HG03135 (cell line): Measurements from ENCODE around the gene PDGFRA.
A peak's percentile ranks its signal among the peaks of the same experiment; 100 is the strongest.

ENCODE experiments used
- ATAC-seq: cut with Tn5 transposase; IDR thresholded peaks from one replicate; pipeline ENCODE4 v1.9.1; 2021; ENCODE audit warnings: mild to moderate bottlenecking, moderate library complexity; ENCODE audit not compliant: unreplicated experiment

Gene PDGFRA

DNA sequence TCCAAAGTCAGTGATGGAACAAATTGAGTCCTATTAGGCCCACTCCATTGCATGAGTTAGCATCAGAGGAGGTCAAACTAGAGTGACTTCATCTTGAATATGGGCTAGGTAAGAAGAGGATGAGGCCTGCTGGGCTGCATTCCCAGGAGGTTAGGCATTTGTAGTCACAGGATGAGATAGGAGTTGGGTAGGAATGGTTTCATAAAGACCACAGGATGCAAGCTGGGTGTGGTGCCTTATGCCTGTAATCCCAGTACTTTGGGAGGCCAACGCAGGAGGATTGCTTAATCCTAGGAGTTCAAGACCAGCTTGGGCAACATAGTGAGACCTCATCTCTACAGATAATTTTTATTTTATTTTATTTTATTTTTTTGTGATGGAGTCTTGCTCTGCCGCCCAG is 26.8 kb downstream of the PDGFRA start:
- no peak for ATAC-seq

DNA sequence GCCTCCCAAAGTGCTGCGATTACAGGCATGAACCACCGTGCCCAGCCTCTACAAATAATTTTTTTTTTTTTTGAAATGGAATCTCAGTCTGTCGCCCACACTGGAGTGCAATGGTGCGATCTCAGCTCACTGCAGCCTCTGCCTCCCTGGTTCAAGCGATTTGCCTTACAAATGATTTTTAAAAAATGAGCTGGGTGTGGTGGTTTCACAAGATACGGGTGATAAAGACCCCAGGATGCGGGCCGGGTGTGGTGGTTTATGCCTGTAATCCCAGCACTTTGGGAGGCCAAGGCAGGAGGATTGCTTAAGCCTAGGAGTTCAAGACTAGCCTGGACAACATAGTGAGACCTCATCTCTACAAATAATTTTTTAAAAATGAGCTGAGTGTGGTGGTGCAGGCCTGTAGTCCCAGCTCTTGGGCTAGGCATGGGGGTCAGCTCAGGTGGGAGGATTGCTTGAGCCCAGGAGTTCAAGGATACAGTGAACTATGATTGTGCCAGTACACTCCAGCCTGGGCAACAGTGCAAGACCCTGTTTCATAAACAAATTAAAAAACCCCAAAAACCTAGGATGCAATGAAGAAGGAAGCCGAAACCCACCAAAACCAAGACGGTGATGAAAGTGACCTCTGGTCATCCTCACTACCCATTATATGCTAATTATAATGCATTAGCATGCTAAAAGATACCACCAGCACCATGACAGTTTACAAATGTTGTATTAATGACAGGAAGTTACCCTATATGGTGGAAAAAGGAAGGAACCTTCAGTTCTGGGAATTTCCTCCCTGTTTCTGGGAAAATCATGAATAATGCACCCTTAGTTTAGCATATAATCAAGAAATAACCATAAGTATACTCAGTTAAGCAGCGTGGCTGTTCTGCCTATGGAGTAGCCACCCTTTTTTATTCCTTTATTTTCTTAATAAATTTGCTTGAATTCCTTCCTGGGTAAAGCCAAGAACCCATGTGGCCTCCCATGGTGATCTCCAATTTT is 27.7 kb downstream of the PDGFRA start:
- ATAC-seq, result no peak

DNA sequence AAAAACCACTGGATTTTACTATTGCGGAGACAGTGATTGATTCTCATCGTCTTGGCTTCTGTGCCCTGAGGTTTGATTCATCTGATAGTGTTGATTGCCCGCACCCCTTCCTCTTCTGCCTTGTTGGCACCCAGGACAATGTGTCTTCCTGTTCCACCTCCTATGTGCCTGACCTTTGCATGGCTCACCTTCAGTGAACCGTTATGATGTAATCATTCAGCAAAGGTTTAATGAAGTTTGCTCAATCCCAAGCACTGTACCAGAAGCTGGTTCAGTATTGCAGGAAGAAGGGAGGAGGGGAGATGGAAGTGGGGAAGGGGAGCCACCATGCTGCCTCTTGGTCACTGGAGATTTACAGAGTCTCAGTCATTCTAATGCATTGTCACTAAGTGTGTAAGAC is 36.3 kb downstream of the PDGFRA start:
- no peak for ATAC-seq

DNA sequence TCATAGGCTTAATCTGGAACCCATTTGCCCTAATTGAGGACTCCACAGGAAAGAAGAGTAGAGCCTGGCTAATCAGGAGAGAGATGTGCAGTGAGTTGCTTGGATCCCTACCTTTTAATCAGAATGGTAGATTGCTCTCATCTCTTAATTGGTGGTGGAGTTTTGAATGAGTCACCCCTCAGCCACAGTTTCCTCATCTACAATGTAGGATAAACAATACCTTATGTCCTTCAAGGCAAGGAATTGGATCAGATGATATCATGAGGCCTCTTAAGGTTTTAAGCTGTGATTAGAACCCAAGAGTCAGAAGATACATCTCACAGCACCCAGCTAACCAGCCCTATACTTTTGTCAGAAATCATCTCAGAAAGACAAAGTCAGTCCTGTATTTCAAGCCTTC is 39.1 kb downstream of the PDGFRA start:
- ATAC-seq, result no peak

DNA sequence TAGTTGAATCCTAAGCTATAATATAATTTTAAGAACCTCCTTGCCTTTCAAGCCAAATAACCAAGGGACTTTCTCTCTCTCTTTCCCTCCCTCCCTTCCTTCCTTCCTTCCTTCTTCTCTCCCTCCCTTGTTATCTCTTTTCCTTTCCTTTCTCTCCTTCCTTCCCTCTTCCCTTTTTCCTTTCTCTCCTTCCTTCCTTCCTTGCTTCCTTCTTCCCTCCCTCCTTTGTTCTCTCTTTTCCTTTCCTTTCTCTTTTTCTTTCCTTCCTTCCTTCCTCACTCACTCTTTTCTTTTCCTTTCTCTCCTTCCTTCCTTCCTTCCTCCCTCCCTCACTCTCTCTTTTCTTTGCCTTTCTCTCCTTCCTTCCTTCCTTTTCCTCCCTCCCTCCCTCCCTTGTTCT is 42.4 kb downstream of the PDGFRA start:
- ATAC-seq, result no peak

DNA sequence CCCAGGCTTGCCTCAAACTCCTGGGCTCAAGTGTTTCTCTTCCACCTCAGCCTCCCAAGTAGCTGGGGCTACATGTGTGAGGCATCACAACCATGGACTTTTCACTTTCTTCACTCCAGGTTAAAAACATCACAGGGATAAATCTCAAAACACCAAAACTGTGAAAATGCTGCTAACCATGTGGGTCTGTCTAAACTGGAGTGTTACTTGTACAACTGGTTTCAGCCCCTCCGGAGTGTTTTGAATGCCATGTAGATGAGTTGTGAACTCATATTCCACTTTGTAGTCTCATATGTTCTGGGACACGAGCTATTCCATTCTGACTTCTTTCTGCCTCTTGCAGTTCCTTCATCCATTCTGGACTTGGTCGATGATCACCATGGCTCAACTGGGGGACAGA is 43.0 kb downstream of the PDGFRA start:
- no peak for ATAC-seq

DNA sequence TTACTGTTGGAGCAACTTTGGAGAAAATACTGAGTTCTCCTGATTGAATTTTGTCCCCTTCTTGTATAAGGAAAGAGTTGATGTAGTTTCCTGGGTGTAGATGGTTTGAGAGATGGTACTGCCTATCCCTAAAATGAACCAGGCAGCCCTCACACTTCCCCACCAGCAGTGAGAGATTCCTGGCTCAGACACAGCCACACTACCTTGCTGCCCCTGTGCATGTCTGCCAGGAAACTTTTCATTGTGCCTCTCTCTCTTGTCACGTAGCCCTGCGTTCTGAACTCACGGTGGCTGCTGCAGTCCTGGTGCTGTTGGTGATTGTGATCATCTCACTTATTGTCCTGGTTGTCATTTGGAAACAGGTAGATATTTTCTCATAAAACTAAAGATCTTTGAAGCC is 45.2 kb downstream of the PDGFRA start:
- no peak for ATAC-seq

DNA sequence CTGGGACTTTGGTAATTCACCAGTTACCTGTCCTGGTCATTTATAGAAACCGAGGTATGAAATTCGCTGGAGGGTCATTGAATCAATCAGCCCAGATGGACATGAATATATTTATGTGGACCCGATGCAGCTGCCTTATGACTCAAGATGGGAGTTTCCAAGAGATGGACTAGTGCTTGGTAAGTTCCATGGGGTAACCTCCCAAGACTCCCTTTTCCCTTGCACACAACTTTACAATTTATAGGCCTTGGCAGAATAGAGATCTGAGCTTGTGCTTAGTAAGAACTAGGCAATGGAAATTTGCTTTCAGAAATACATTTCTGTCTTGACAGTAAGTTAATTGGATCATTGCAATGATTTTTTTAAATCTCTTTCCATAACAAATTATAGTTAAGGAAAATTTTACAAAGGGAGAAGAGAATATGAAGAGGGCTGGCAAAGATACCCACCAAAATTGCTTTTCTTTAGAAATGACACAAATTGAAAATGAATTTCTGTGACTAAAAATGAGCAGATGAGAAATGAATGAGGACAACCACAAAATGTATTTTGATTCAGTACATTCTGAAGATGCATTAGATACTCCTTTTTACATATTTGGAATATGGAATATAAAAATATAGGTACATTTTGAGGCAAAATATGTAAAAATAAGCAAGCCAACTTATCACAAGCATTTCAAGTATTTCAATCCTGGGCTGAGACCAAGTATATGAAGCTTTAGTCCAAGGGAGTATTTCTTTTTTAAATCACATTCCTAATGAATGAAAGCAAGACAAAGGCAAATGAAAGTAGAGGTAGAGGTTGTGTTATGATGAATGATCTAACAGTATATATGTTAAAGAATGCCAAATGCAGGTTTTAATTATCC is 45.9 kb downstream of the PDGFRA start:
- no peak for ATAC-seq

DNA sequence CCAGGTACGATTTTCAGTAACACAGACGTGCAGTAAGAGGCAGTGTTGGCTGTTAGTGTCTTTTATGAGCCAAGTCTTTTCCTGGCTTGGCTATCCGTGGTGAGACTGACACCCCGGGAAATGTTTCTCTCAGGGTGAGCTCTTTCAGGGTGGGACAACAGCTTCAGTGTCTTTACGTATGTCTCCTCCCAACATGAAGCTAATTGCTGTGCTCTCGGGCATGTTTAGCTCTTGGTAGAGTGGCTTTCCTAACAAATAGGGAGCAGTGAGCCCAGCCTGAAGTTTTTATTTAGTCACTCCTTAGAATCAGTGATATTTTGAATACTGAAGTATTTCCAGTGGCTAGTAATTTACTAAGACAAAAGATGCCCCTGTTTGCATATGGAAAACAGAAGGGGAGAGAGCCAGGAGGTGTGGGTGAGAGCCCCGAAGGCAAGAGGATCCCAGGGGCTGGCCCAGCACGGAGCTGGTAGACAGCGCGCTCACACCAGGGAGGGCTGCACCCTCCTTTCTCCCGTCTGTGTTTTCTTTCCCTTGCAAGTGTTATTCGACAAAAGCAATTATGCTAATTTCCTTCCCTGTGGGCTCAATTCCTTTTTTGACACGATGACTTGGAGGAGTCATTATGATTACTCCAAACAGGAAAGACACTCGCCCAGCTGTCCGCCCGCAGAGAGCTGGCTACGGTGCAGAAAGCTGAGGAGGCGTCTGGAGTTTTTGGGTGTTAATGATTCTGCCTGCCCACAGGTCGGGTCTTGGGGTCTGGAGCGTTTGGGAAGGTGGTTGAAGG is 47.7 kb downstream of the PDGFRA start:
- no peak for ATAC-seq

DNA sequence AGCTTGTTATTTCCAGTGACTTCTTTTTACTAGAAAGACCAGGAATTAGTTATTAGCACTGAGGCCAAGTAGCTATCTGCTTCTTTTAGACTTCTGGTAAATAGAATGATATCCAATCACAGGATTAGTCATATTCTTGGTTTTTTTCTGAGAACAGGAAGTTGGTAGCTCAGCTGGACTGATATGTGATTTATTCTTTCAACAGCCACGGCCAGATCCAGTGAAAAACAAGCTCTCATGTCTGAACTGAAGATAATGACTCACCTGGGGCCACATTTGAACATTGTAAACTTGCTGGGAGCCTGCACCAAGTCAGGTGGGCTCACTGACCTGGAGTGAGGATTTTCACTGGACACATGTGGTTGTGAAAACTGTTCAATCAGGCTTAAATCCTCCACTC is 48.6 kb downstream of the PDGFRA start:
- peak; percentile 60 for ATAC-seq

DNA sequence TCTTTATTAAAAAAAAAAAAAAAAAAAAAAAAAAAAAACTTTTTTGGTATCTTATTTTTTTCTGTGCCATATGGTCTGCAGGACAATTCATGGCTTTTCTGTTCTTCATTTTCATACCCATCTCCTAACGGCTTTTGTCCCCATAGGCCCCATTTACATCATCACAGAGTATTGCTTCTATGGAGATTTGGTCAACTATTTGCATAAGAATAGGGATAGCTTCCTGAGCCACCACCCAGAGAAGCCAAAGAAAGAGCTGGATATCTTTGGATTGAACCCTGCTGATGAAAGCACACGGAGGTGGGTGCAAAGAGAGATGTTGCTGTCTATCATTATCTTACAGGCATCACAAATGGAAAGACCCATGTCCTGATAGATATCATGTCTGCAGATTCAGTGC is 49.1 kb downstream of the PDGFRA start:
- ATAC-seq, result no peak

DNA sequence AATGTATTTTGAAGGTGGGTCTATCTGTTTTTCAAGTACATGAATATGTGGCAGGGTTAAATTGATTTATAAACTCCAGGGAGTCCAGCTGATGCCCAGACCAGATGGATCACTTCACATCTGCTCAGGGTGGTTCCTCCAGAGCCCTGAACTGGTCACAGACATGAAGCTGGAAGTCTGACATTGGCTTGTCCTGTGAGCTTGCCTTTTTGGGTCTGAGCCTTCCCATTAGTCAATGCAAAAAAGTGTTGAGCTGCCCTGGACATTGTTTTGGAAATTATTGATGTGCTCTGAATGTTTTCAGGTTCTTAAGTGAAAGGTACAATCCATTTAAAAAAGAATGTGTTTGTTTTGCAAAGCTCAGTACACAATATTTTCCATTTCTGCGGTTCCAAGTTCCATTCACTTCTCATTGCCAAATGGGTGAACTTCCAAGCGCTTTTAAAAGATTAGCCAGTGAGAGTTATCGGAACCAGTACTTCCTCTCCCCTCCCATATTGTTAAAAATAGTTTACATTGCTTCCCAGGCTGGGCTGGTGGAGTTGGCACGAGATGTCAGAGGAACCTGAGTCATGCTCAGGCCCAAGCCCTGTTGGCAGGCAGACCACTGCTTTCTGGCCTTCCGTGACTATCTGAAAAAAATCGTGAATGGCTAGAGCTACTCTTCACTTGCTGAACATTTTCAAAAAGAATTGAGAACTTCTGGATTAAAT is 52.1 kb downstream of the PDGFRA start:
- no peak for ATAC-seq

DNA sequence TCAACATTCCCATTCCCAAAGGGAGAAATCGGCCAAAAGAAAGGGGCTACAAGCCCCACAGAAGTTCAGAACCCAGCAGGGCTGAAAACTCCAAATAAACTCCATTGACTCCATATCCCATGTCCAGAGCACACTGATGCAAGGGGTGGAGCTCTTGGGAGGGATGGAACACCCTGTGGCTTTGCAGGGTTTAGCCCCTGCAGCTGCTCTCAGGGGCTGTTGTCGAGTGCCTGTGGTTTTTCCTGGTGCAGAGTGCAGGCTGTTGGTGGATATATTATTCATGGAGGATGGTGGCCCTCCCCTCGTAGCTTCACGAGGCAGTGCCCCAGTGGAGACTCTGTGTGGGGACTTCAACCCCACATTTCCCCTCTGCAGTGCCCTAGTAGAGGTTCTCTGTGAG is 53.7 kb downstream of the PDGFRA start:
- ATAC-seq, result no peak

DNA sequence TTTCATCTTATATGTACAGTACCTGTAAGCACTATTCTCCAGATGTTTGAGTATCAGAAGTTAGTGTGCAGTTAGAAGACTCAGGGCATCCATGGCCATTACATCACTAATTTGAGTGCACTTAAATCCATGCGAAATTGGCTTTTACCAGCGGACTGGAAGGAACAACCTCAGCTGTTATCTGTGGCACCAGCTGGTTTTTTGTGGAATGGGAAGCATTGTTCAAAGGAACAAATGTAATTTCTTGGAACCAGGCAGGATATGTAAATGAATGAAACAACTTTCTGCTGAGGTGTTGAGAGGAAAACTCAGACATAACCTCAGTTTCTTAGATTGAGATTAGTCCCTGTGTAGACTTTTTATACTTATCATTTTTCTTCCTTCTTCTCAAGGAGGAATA is 60.2 kb downstream of the PDGFRA start:
- ATAC-seq, result no peak

DNA sequence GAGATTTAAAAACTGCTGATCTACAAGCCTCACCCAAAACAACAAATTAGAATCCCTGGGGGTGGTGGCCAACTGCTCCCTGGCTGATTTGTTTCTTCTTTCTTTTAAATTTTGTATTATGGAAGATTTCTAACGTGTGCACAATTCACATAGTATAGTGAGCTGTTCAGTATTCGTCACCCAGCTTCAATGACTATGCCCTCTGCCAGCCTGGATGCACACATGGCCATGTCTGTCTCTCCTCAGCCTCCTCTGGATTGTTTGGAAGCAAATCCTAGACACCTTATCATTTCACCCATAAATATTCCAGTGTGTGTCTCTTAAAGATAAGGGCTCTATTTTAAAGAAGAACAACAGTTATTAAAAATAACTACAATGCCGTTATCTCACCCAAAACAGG is 61.9 kb downstream of the PDGFRA start:
- ATAC-seq, result no peak

DNA sequence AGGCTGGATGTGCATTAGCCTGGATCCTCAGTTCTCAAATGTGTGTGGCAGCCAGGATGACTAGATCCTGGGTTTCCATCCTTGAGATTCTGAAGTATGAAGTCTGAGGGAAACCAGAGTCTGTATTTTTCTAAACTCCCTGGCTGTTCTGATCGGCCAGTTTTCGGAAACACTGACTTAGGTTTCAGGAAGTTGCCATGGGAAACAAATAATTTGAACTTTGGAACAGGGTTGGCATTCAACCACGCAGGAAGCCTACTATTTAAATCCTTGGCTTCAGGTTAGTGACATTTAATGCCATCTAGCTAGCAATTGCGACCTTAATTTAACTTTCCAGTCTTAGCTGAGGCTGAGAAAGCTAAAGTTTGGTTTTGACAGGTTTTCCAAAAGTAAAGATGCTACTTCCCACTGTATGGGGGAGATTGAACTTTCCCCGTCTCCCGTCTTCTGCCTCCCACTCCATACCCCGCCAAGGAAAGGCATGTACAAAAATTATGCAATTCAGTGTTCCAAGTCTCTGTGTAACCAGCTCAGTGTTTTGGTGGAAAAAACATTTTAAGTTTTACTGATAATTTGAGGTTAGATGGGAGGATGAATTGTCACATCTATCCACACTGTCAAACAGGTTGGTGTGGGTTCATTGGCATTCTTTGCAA is 67.6 kb downstream of the PDGFRA start:
- no peak for ATAC-seq

DNA sequence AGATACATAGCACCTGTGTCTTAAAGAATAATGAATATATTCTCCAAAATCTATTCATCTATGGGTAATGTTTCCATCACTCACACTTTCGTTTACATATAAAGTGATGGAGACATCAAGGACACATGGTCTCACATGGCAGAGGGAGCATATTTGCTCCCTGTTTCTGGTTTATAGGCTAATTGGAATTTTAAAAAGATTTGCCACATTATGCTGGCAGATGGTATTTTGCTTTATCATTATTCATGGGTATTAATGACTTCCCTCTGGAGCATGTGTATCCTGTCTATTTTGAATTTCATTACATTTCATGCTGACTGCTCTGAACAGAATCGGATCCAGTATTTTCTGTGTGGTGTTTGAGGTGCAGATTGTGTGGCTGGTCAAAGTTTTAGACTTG is 79.0 kb downstream of the PDGFRA start:
- no peak for ATAC-seq

DNA sequence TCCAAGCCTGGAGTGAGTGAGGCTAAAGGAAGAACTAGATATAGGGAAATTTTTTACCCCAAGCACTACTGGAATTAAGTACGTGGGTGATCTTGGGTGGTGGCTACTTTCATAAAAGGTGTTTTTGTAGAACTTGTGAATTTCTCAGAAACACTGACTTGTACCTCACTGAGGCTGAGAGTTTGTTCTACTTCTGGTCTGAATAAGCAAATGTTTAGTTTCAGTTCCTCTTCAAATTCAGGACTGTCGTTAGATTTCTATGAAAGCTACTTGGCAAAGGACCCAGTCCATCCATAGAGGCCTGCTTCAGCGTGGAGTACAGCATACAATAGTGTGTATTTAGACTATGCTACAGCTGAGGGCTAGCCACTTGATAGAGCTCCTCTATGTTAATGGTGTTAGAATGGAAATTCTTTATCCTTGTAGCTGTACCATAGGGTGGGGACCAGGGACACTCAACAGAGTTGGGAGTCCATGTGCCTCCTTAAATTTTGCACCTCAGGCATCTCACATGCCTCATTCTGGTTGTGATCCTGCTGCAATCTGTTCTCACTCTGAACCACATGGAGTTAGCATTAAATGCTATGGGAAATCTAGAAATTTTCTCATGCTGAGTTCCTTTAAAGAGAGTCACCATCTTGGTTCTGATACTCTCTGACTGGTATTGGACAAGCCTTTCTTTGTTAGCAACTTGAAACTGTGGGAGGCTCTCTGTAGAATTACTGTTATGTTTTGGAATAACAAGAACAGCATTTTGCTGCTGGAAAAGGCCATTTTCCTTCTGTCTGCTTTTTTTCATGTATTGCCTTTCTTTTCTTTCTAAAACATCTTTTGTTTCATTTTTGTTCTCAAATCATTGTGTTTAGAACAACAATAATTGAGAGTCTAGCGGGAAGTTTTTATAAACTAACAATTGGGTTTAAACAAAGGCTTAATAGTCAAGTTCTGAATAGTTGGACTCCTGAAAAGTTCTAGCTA is 86.8 kb downstream of the PDGFRA start:
- ATAC-seq, result peak; percentile 98

DNA sequence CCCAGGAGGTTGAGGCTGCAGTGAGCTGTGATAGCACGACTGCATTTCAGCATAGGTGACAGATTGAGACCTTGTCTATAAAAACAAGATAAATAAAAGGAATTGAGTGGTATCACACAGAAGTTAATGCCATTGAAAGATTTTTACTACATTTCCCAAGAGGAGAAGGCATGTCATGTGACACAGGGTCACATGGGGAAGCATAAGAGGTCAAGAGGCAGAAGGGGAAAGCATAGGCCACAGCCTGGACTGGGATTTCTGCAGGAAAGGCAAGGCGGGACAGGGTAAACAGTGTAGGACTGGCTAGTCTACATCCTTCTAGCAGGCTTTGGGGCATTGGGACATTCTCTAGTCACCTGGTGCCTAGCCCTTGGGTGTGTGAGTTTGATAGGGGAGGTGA is 88.6 kb downstream of the PDGFRA start:
- no peak for ATAC-seq
